Endodermal cell (in vitro differentiated cells): ENCODE measurements around the gene CAB39. TPM values are rescaled to one million over a fixed set of nuclear protein-coding genes. Genes with fewer than 3 reads are reported as not detected.
A peak's percentile ranks its signal among the peaks of the same experiment; 100 is the strongest.

Experiments used
- DNase-seq: peaks from one replicate; pipeline ENCODE4 v3.0.0-alpha.2; 2017
- H3K27ac ChIP-seq: 2 replicates; pipeline ENCODE4 v1.5.1; 2013; ENCODE audit warnings: mild to moderate bottlenecking, low read depth, low read length, moderate library complexity
- H3K27me3 ChIP-seq: 2 replicates; pipeline ENCODE4 v1.6.1; 2013; ENCODE audit warnings: mild to moderate bottlenecking, low read length, moderate library complexity; ENCODE audit not compliant: insufficient read depth, control insufficient read depth, poor library complexity, severe bottlenecking
- H3K36me3 ChIP-seq: 2 replicates; pipeline ENCODE4 v1.7.0; 2013; ENCODE audit warnings: mild to moderate bottlenecking, low read length, moderate library complexity; ENCODE audit not compliant: control insufficient read depth, insufficient read depth
- H3K4me1 ChIP-seq: one replicate; pipeline ENCODE4 v1.7.0; 2013; ENCODE audit warnings: low read length; ENCODE audit not compliant: control insufficient read depth, insufficient read depth
- H3K4me3 ChIP-seq: 2 replicates; pipeline ENCODE4 v1.5.1; 2013; ENCODE audit warnings: mild to moderate bottlenecking, low read length, moderate library complexity
- H3K9ac ChIP-seq: 2 replicates; pipeline ENCODE4 v1.6.1; 2013; ENCODE audit warnings: mild to moderate bottlenecking, low read length, moderate library complexity; ENCODE audit not compliant: poor library complexity, severe bottlenecking; ENCODE audit errors: extremely low read depth
- H3K9me3 ChIP-seq: 2 replicates; pipeline ENCODE4 v1.6.1; 2013; ENCODE audit warnings: mild to moderate bottlenecking, low read length, moderate library complexity; ENCODE audit not compliant: control insufficient read depth
- H3K27ac Mint-ChIP-seq: 2 replicates; pipeline ENCODE4 v1.8.0; 2020; ENCODE audit warnings: mixed read lengths
- H3K27me3 Mint-ChIP-seq: 2 replicates; pipeline ENCODE4 v1.8.0; 2021; ENCODE audit warnings: mild to moderate bottlenecking, mixed read lengths; ENCODE audit not compliant: insufficient read depth
- H3K36me3 Mint-ChIP-seq: 2 replicates; pipeline ENCODE4 v1.8.0; 2020; ENCODE audit warnings: low read depth, mixed read lengths
- H3K4me1 Mint-ChIP-seq: 2 replicates; pipeline ENCODE4 v1.8.0; 2020; ENCODE audit warnings: mixed read lengths
- H3K4me3 Mint-ChIP-seq: 2 replicates; pipeline ENCODE4 v1.8.0; 2020; ENCODE audit warnings: mild to moderate bottlenecking, moderate library complexity, mixed read lengths
- H3K9me3 Mint-ChIP-seq: 2 replicates; pipeline ENCODE4 v1.8.0; 2020; ENCODE audit warnings: mild to moderate bottlenecking, mixed read lengths
- WGBS, 2 experiments: methylation state at CpG; one replicate each; pipeline versions ENCODE4 v1.1.5 to v1.1.7; 2013; ENCODE audit warnings: missing lambda C conversion rate in 2 of 2, mixed read lengths in 1 of 2; ENCODE audit not compliant: insufficient coverage in 1 of 2, insufficient read length in 1 of 2; 5-methylcytosine and 5-hydroxymethylcytosine counted together
- total RNA-seq, 2 donors: library from RNA; stranded (reverse); fragmentation: NEBNext Ultra II Directional in 1 of 2; extraction: Animal tissue kit (Norgen Biotek cat#: 25700) in 1 of 2; gene quantifications; 2 replicates in 1 of 2; 3 replicates in 1 of 2; pipeline ENCODE4 v1.2.1, GENCODE V29; 2021
- TF ChIP-seq, protein P1 (sequence below): fragments of 200-600 bp; sonication (generic); conservative IDR thresholded peaks from 2 replicates; pipeline ENCODE4 v1.5.0; 2021; ENCODE audit warnings: antibody characterized with exemption, mild to moderate bottlenecking

CAB39 gene
- total RNA-seq, 2 donors from 2014 or later, result 41.4 to 48.4 TPM

- Histone ChIP-seq H3K27me3 (peaks cover 13% of the 10 kb centered on the region), H3K9ac (no peak overlapping the region), H3K9me3 (no peaks in the 10 kb centered on the region), H3K4me3 (no peak overlapping the region), H3K4me1 (no peaks in the 10 kb centered on the region), H3K27ac (no peak overlapping the region), H3K36me3 (no peaks in the 10 kb centered on the region)
- H3K4me3 Mint-ChIP-seq, result no peak overlapping the region
- H3K9me3 Mint-ChIP-seq, result peaks cover 3% of the 10 kb centered on the region
- H3K4me1 Mint-ChIP-seq, result peaks cover 1% of the 10 kb centered on the region
- 93 to 96% methylated on average over 20 to 36 of the region's 36 CpGs for WGBS, 2 experiments
- TF ChIP-seq, protein P1, sequence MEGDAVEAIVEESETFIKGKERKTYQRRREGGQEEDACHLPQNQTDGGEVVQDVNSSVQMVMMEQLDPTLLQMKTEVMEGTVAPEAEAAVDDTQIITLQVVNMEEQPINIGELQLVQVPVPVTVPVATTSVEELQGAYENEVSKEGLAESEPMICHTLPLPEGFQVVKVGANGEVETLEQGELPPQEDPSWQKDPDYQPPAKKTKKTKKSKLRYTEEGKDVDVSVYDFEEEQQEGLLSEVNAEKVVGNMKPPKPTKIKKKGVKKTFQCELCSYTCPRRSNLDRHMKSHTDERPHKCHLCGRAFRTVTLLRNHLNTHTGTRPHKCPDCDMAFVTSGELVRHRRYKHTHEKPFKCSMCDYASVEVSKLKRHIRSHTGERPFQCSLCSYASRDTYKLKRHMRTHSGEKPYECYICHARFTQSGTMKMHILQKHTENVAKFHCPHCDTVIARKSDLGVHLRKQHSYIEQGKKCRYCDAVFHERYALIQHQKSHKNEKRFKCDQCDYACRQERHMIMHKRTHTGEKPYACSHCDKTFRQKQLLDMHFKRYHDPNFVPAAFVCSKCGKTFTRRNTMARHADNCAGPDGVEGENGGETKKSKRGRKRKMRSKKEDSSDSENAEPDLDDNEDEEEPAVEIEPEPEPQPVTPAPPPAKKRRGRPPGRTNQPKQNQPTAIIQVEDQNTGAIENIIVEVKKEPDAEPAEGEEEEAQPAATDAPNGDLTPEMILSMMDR, result no peak
- no peaks in the 10 kb centered on the region for H3K36me3 Mint-ChIP-seq
- DNase-seq, result no peak
- no peak overlapping the region for H3K27ac Mint-ChIP-seq
- H3K27me3 Mint-ChIP-seq, result peaks cover 50% of the 10 kb centered on the region
Measured at GRCh38 chr2:230827774-230828271, 115.2 kb downstream of the CAB39 start.

GRCh38 chr2:230828272-230828961, 115.8 kb downstream of the CAB39 start:
- Mint-ChIP-seq H3K9me3 (peaks cover 3% of the 10 kb centered on the region), H3K27me3 (peaks cover 50% of the 10 kb centered on the region), H3K4me3 (no peak overlapping the region), H3K27ac (no peak overlapping the region), H3K4me1 (peaks cover 1% of the 10 kb centered on the region), H3K36me3 (no peaks in the 10 kb centered on the region)
- H3K9ac ChIP-seq, result no peak overlapping the region
- TF ChIP-seq, protein P1, result no peak
- H3K27me3 ChIP-seq, result peaks cover 15% of the 10 kb centered on the region
- DNase-seq, result peak; percentile 55
- no peak overlapping the region for H3K4me3 ChIP-seq
- no peak overlapping the region for H3K27ac ChIP-seq
- no peaks in the 10 kb centered on the region for H3K4me1 ChIP-seq
- H3K9me3 ChIP-seq, result no peaks in the 10 kb centered on the region
- 91 to 95% methylated on average over 29 to 61 of the region's 61 CpGs for WGBS, 2 experiments
- H3K36me3 ChIP-seq, result no peaks in the 10 kb centered on the region

DNA sequence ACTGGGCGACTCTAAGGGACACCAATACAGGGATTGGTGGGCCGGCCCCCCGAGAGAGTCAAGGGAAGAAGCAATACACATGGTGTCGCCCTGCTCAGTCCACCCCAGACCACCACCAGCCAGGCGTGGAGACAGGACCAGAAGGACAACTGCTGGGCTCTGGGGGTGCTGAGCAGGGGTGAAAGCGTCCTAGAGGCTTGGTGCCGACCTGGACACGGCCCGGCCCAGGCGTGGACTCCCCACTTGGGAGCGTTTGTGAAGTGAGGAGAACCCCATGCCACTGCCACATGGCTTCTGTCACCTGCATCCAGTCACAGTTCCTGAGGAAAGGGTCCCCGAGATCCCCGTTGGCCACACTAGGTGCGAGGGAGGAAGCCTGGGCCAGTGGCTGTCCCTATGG, 116.7 kb downstream of the CAB39 start:
- no peak overlapping the region for H3K27ac ChIP-seq
- 93 to 100% methylated on average over 6 to 14 of the region's 14 CpGs for WGBS, 2 experiments
- H3K9me3 Mint-ChIP-seq, result peaks cover 3% of the 10 kb centered on the region

More for the DNA sequence above, 116.7 kb downstream of the CAB39 start:
- DNase-seq, result no peak
- H3K9ac ChIP-seq, result no peak overlapping the region
- no peaks in the 10 kb centered on the region for H3K9me3 ChIP-seq
- H3K27ac Mint-ChIP-seq, result no peak overlapping the region
- H3K4me1 ChIP-seq, result no peaks in the 10 kb centered on the region
- H3K36me3 Mint-ChIP-seq, result no peaks in the 10 kb centered on the region
- peaks cover 18% of the 10 kb centered on the region for H3K27me3 ChIP-seq
- peaks cover 51% of the 10 kb centered on the region for H3K27me3 Mint-ChIP-seq
- H3K4me1 Mint-ChIP-seq, result peaks cover 1% of the 10 kb centered on the region
- no peaks in the 10 kb centered on the region for H3K36me3 ChIP-seq
- H3K4me3 ChIP-seq, result no peak overlapping the region
- TF ChIP-seq, protein P1, result no peak
- H3K4me3 Mint-ChIP-seq, result no peak overlapping the region
